Adrenal gland (tissue), 12 donors: Measurements from ENCODE around the gene LYPD6B. TPM values are rescaled to one million over a fixed set of nuclear protein-coding genes. Genes with fewer than 3 reads are reported as not detected.

Experiments used
- DNase-seq, 7 donors: peaks; one replicate each; pipeline ENCODE4 v3.0.0-alpha.2; 2019 to 2020
- H3K27ac ChIP-seq, 5 donors: fragments of 200-600 bp; sonication (generic) in 4 of 5; 1 replicate in 3 of 5; 2 replicates in 2 of 5; pipeline versions ENCODE4 v1.5.1 to v1.8.0; 2016 to 2020; ENCODE audit warnings: mild to moderate bottlenecking in 1 of 5
- H3K27me3 ChIP-seq: fragments of 200-600 bp; 2 replicates; pipeline ENCODE4 v1.8.0; 2021
- H3K36me3 ChIP-seq, 2 donors: fragments of 200-600 bp; replicated peaks in 1 of 2; 1 replicate in 1 of 2; 2 replicates in 1 of 2; pipeline versions ENCODE4 v1.5.1 to v1.8.0; 2018 to 2022
- H3K4me1 ChIP-seq, 2 donors: fragments of 200-600 bp; replicated peaks in 1 of 2; 1 replicate in 1 of 2; 2 replicates in 1 of 2; pipeline versions ENCODE4 v1.5.1 to v1.8.0; 2018 to 2021
- H3K4me3 ChIP-seq, 4 donors: fragments of 200-600 bp; sonication (generic) in 3 of 4; one replicate each; pipeline ENCODE4 v1.5.1; 2016 to 2018
- H3K9me3 ChIP-seq, 3 donors: fragments of 200-600 bp; sonication (generic) in 1 of 3; replicated peaks in 1 of 3; 1 replicate in 2 of 3; 2 replicates in 1 of 3; pipeline versions ENCODE4 v1.5.1 to v1.8.0; 2016 to 2021
- CTCF ChIP-seq, 6 experiments: fragments of 450-650 bp in 4 of 6; fragments of 200-600 bp in 2 of 6; sonication (generic) in 1 of 6; IDR thresholded peaks; 1 replicate in 5 of 6; 2 replicates in 1 of 6; pipeline versions ENCODE4 v1.5.1 to v1.8.0; 2016 to 2021; ENCODE audit warnings: antibody characterized with exemption in 6 of 6, mild to moderate bottlenecking in 2 of 6, moderate library complexity in 1 of 6
- POLR2A ChIP-seq, 2 donors: fragments of 450-650 bp; IDR thresholded peaks; one replicate each; pipeline ENCODE4 v1.6.1; 2017; ENCODE audit warnings: antibody characterized with exemption in 2 of 2, mild to moderate bottlenecking in 2 of 2, moderate library complexity in 1 of 2
- WGBS, 4 donors: extraction: QIAGEN DNeasy Blood & Tissue Kit in 2 of 4; methylation state at CpG; one replicate each; pipeline versions ENCODE4 v1.1.5 to v1.1.7; 2013 to 2017; 5-methylcytosine and 5-hydroxymethylcytosine counted together
- intact Hi-C, 2 donors: fragments of 100-400 bp; cut with DNase I; formaldehyde crosslinking; loops; one replicate each; pipeline versions ENCODE4 v1.14.1 to v1.15.0; 2022 to 2023
- polyA plus RNA-seq, 3 donors: library from polyadenylated mRNA; stranded (reverse); fragments of 200-250 nt in 2 of 3; fragments of 350-450 nt in 1 of 3; fragmentation: Illumina TruSeq in 1 of 3; extraction: RNeasy Lipid Tissue Mini Kit (QIAGEN cat#74804) in 1 of 3; gene quantifications; one replicate each; pipeline ENCODE4 v1.2.3, GENCODE V29; 2013 to 2014
- total RNA-seq, 9 donors: library from RNA; depleted of rRNA in 4 of 9; stranded (reverse); fragments of >200 nt in 4 of 9; fragments of 120-200 nt in 1 of 9; fragmentation: NEBNext Ultra II Directional in 1 of 9; extraction: Animal tissue kit (Norgen Biotek cat#: 25700) in 1 of 9; gene quantifications; one replicate each; pipeline versions ENCODE4 v1.1.0 to v1.2.4, GENCODE V29; 2013 to 2023
- donor health status: healthy with polysubstance abuse.
- donor health status: Bipolar disorder and iron deficiency.
- donor health status: DM: yes; HTN: yes; CAD: no.
- donor health status: DM: no; HTN: no; CAD: no.
- donor health status: DM: no; HTN: no; CAD: no.
- donor health status: DM: yes; HTN: yes; CAD: no.

LYPD6B gene
- total and polyA plus RNA-seq, 12 donors, result 0.15 to 0.98 (median 0.50) TPM; not detected in 2

- Histone ChIP-seq H3K27me3 (no peaks in the 10 kb centered on the region), H3K4me1 (no peaks in the 10 kb centered on the region), H3K27ac (no peak overlapping the region), H3K9me3 (no peaks in the 10 kb centered on the region), H3K4me3 (no peak overlapping the region), H3K36me3 (no peaks in the 10 kb centered on the region)
- TF ChIP-seq POLR2A (IDR thresholded peaks at IDR 0.05), result no peak
- TF ChIP-seq CTCF (IDR thresholded peaks at IDR 0.05), result no peak
- no peak for DNase-seq
- 93 to 95% (median 94%) methylated on average over 6 of the region's 6 CpGs for WGBS, 4 donors
- intact Hi-C loops, result no loop called here
Observed at GRCh38 chr2:149023091-149023490, 15.4 kb upstream of the LYPD6B start.

GRCh38 chr2:149027590-149028250, 10.8 kb upstream of the LYPD6B start:
- TF ChIP-seq POLR2A (IDR thresholded peaks at IDR 0.05) (no peak), CTCF (IDR thresholded peaks at IDR 0.05) (no peak)
- H3K4me1 ChIP-seq, result no peaks in the 10 kb centered on the region
- no peak for DNase-seq
- H3K9me3 ChIP-seq, result no peaks in the 10 kb centered on the region
- H3K36me3 ChIP-seq, result no peaks in the 10 kb centered on the region
- intact Hi-C loops, result no loop called here
- no peaks in the 10 kb centered on the region for H3K27me3 ChIP-seq
- H3K27ac ChIP-seq, result no peak overlapping the region
- no peak overlapping the region for H3K4me3 ChIP-seq
- 75 to 80% (median 79%) methylated on average over 7 of the region's 7 CpGs for WGBS, 4 donors

DNA sequence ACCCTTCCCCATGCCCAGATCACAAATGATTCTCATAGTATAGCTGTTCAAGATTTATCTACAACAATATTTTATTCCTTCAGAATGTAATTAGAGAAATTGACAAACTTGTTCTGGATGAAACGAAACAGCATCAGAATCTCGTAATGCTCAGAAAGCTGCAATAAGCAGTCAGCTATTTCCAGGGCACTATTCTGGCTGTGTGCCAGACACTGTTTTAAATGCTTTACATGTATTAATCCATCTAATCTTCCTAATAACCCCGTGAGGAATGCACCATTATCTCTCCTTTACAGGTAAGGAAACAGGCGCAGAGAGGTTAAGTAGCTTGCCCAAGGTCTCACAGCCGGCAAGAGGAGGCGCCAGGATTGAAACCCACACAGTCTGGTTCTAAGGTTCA, 10.1 kb upstream of the LYPD6B start:
- no peak for DNase-seq
- Histone ChIP-seq H3K9me3 (no peaks in the 10 kb centered on the region), H3K4me1 (no peaks in the 10 kb centered on the region), H3K36me3 (no peaks in the 10 kb centered on the region), H3K27me3 (no peaks in the 10 kb centered on the region), H3K27ac (no peak overlapping the region), H3K4me3 (no peak overlapping the region)
- intact Hi-C loops, result no loop called here
- TF ChIP-seq POLR2A (IDR thresholded peaks at IDR 0.05), result no peak
- TF ChIP-seq CTCF (IDR thresholded peaks at IDR 0.05), result no peak
- 77 to 79% (median 79%) methylated on average over 6 of the region's 6 CpGs for WGBS, 4 donors

- H3K36me3 ChIP-seq, result no peaks in the 10 kb centered on the region
- no peaks in the 10 kb centered on the region for H3K27me3 ChIP-seq
- WGBS, 4 donors, result 50 to 72% (median 67%) methylated on average over 2 of the region's 2 CpGs
- TF ChIP-seq CTCF (IDR thresholded peaks at IDR 0.05) (no peak), POLR2A (IDR thresholded peaks at IDR 0.05) (no peak)
- H3K9me3 ChIP-seq, result no peaks in the 10 kb centered on the region
- no peak overlapping the region for H3K4me3 ChIP-seq
- no peak for DNase-seq
- H3K4me1 ChIP-seq, result no peaks in the 10 kb centered on the region
- H3K27ac ChIP-seq, result no peak overlapping the region
- intact Hi-C loops, result no loop called here
Observed at GRCh38 chr2:149028891-149029290, 9.6 kb upstream of the LYPD6B start.
